ENCODE results near the gene PTHLH.

Gene PTHLH

DNA sequence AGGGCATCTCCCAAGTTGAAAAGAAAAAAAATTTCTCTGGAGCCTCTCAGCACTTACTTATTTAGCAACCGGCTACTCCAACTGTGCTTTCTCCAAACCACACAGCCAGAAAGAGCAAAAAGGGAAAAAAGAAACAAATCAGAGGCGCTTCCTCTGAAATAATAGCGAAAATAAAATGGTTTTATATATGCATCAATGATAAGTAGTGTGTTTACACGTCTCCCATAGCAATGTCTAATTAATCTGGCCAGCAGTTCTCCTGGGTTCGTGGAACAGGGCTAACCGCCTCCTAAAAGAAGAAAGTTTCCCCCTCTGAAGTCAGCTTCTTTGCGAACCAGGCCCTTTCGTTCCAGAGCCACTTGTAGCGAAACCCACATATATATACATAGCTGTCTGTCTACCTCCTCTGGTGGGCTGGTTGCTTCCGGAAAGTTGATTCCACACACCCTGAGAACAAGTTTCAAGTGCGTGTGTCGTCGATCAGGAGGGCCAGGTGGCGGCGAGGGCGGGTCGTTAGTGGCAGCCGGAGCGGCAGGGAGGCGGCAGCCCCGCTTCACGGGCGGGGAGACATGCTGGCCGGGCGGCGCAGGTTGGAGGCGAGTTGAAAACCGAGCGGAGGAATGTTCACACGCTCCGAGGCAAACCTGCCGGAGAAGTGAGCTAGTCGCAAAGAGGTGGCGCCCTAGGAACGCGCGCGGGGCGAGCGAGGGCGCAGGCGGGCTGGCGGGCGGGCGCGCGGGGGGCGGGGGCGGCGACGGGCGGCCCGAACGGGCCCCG lies 2.7 kb downstream of the PTHLH start:
- Histone ChIP-seq H4K20me1 (peaks cover 0 to 22% (median 6%) of the 10 kb centered on the region in 11 experiments; a peak in 12 of 22 replicates), H3K4me2 (peak overlapping the region; percentile 75 to 98 (median 87)), H3K9me3 (replicated peaks in 1 of 11) (peaks cover 11 to 26% (median 22%) of the 10 kb centered on the region in 11 experiments), H3K4me1 (peaks cover 9 to 16% (median 11%) of the 10 kb centered on the region in 10 experiments; a peak in 16 of 20 replicates), H3K27ac (no peak overlapping the region), H3K9ac (peak overlapping the region in 3 of 11 experiments; percentile 39 to 69 (median 50); a peak in 5 of 22 replicates), H3K27me3 (peaks cover 81 to 93% (median 85%) of the 10 kb centered on the region in 11 experiments), H3K36me3 (no peaks in the 10 kb centered on the region), H3K4me3 (peak overlapping the region; percentile 40 to 68 (median 58))
- no peak for TF ChIP-seq Cebpa-rat (IDR thresholded peaks at IDR 0.05)

DNA sequence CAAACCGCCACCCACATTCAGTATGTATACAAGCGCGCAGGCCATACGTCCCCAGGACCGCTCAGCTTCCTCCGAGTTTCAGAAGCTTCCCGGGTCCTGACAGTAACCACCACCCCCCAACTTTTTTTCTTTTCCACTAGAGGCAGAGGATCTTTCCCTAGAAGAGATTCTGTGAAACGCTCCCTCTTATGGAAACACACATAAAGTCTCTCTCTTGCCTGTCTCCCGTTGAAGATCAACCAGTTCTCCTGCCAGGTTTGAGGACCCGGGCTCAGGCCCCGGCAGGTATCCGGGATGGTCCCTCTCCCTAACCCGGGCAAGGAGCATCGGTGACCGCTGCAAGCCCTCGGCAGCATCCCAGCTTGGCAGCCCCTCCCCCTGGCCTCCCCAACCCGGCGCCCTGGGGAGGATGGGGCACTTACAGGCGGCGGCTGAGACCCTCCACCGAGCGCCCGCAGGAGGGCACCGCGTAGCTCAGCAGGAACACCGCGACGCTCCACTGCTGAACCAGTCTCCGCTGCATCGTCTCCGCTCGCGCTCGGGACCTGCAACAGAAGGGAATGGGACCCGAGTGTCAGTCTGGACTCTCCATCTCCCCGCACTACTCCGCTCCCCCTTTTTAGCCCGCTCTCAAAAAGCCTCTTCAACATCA lies 3.4 kb downstream of the PTHLH start:
- Histone ChIP-seq H3K27ac (no peak overlapping the region), H3K4me3 (peak overlapping the region; percentile 40 to 68 (median 58); a peak in 18 of 20 replicates), H3K36me3 (no peaks in the 10 kb centered on the region), H3K27me3 (peaks cover 74 to 86% (median 78%) of the 10 kb centered on the region in 11 experiments), H3K4me1 (peaks cover 9 to 16% (median 11%) of the 10 kb centered on the region in 10 experiments; a peak in 16 of 20 replicates), H3K9ac (no peak overlapping the region), H3K4me2 (peak overlapping the region; percentile 75 to 98 (median 87)), H3K9me3 (replicated peaks in 1 of 11) (peaks cover 4 to 19% (median 15%) of the 10 kb centered on the region in 11 experiments; a peak in 18 of 22 replicates), H4K20me1 (peaks cover 0 to 22% (median 6%) of the 10 kb centered on the region in 11 experiments; a peak in 12 of 22 replicates)
- TF ChIP-seq Cebpa-rat (IDR thresholded peaks at IDR 0.05), result no peak

DNA sequence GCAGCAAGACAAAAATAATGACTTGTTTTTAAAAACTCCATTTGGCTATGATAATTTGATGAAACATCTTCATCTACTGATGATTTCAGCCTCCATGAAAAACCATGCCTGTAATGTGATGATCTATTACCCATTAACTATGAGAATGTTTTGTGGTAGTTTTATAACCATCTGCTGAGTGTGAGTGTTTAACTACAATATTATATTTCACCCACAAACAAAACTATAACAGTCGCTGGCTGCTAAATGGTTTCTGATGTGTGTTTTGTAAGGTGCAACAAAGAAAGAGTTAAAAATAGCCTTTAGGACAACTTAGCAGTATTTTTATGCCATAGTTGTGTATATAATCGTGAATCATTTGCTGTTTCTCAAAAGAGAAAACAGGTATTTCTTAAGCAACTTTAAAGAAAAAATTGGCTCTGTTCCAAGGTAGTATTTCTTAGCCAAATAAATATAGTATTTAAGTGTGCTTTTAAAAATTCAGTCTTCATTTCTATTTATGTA lies 4.9 kb downstream of the PTHLH start:
- Histone ChIP-seq H3K36me3 (no peaks in the 10 kb centered on the region), H3K4me3 (no peak overlapping the region), H3K9me3 (replicated peaks in 1 of 11) (peaks cover 4 to 17% (median 13%) of the 10 kb centered on the region in 11 experiments; a peak in 18 of 22 replicates), H3K27me3 (peaks cover 60 to 72% (median 65%) of the 10 kb centered on the region in 11 experiments), H3K4me2 (no peak overlapping the region), H3K9ac (no peak overlapping the region), H3K4me1 (peaks cover 9 to 16% (median 11%) of the 10 kb centered on the region in 10 experiments; a peak in 16 of 20 replicates), H4K20me1 (peaks cover 0 to 22% (median 6%) of the 10 kb centered on the region in 11 experiments; a peak in 11 of 22 replicates), H3K27ac (no peak overlapping the region)
- TF ChIP-seq Cebpa-rat (IDR thresholded peaks at IDR 0.05), result no peak

DNA sequence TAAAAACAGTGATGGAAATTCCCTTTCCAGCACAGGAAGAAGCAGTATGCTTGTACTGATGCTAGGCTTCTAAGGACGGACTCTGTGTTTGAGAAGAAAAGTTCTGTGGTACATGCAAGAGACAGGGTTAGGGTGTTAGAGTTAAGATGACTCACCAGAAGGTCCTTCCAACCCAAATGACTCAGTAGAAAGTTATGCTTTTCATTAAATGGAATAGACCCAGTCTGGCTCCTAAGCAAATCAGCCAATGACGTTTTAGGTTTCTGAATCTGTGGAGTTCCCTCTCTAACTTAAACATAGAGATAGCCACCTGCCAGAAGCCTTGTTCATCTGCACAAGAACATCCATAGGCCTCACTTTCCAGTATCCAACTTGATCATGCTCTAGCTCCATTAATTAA lies 5.7 kb downstream of the PTHLH start:
- peaks cover 0 to 22% (median 6%) of the 10 kb centered on the region in 11 experiments; a peak in 11 of 22 replicates for H4K20me1 ChIP-seq
- H3K36me3 ChIP-seq, result no peaks in the 10 kb centered on the region
- no peak for TF ChIP-seq Cebpa-rat (IDR thresholded peaks at IDR 0.05)
- H3K27me3 ChIP-seq, result peaks cover 53 to 64% (median 57%) of the 10 kb centered on the region in 11 experiments
- H3K4me2 ChIP-seq, result no peak overlapping the region
- peaks cover 9 to 16% (median 11%) of the 10 kb centered on the region in 10 experiments; a peak in 16 of 20 replicates for H3K4me1 ChIP-seq
- H3K27ac ChIP-seq, result no peak overlapping the region
- H3K9me3 ChIP-seq (replicated peaks in 1 of 11), result peaks cover 4 to 17% (median 13%) of the 10 kb centered on the region in 11 experiments; a peak in 18 of 22 replicates
- H3K4me3 ChIP-seq, result no peak overlapping the region
- no peak overlapping the region for H3K9ac ChIP-seq

DNA sequence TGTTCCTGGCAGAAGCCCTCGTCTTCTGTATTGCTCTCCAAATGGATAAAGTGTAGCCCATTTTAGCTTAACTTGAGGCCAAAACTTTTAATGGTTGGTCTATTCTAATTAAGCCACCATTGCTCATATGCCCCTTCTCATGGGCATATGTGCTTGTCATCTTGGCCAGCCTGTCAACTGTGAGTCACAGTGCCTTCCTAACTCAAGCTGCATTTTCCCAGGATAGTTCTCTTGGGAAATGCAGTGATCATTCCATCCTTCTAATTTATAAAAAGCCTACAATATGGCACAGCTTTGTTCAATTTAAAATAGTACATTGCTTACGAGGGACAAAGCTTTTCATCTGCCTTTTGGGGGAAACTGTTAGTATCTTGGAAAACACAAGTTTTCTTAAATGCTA lies 6.6 kb downstream of the PTHLH start:
- Histone ChIP-seq H3K27ac (no peak overlapping the region), H3K27me3 (peaks cover 44 to 55% (median 48%) of the 10 kb centered on the region in 11 experiments), H3K9ac (no peak overlapping the region), H3K4me1 (peaks cover 9 to 16% (median 11%) of the 10 kb centered on the region in 10 experiments; a peak in 16 of 20 replicates), H3K9me3 (replicated peaks in 1 of 11) (peaks cover 4 to 14% (median 8%) of the 10 kb centered on the region in 11 experiments; a peak in 18 of 22 replicates), H3K36me3 (no peaks in the 10 kb centered on the region), H3K4me3 (no peak overlapping the region), H4K20me1 (peaks cover 0 to 14% (median 6%) of the 10 kb centered on the region in 11 experiments; a peak in 11 of 22 replicates), H3K4me2 (no peak overlapping the region)
- no peak for TF ChIP-seq Cebpa-rat (IDR thresholded peaks at IDR 0.05)

DNA sequence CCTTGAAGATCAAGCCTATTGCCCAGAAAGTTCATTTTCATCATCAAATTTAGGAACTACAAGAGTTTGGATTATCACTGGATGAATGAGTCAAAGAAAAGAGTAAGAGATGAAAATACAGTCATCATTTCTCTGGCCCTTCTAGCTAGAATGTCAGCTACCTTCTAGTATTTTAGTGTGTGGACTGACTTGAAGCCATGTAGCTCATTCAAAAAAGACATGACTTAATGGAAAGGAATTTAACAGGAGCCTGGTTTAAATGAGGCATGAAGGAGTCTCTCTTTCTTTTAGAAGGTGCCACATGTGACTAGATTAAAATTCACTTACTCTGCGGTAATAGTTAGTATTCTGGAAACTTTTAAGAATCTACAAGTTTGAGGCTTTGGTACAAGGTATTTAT lies 7.1 kb downstream of the PTHLH start:
- no peak overlapping the region for H3K4me2 ChIP-seq
- H3K4me3 ChIP-seq, result no peak overlapping the region
- no peak for TF ChIP-seq Cebpa-rat (IDR thresholded peaks at IDR 0.05)
- no peak overlapping the region for H3K9ac ChIP-seq
- H4K20me1 ChIP-seq, result peaks cover 0 to 10% (median 2%) of the 10 kb centered on the region in 11 experiments; a peak in 11 of 22 replicates
- no peak overlapping the region for H3K27ac ChIP-seq
- peaks cover 9 to 15% (median 11%) of the 10 kb centered on the region in 10 experiments; a peak in 16 of 20 replicates for H3K4me1 ChIP-seq
- H3K9me3 ChIP-seq (replicated peaks in 1 of 11), result peaks cover 1 to 9% (median 3%) of the 10 kb centered on the region in 11 experiments; a peak in 18 of 22 replicates
- no peaks in the 10 kb centered on the region for H3K36me3 ChIP-seq
- H3K27me3 ChIP-seq, result peaks cover 38 to 50% (median 43%) of the 10 kb centered on the region in 11 experiments

DNA sequence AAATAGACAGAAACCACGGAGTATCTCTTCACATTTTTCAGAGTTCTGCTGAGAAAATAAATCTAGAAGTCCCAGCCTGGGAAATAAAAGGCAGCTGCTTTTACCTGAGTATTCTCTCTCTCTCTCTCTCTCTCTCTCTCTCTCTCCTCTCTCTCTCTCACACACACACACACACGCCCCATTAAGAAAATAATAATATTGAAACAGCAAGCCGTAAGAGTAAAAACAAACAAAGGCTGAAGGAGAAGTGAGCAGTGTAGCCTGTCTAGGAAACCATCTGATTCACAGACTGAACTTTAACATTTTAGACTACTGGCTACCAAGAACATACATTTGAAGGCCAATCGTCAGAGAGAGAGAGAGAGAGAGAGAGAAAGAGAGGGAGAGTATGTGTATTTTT lies 8.4 kb downstream of the PTHLH start:
- H3K9me3 ChIP-seq (replicated peaks in 1 of 11), result 0 out of 22 replicates have a peak, but pooled peaks cover 0 to 4% (median 0%) of the 10 kb centered on the region in 11 experiments
- H3K27me3 ChIP-seq, result peaks cover 26 to 37% (median 30%) of the 10 kb centered on the region in 11 experiments
- H3K27ac ChIP-seq, result no peak overlapping the region
- H3K36me3 ChIP-seq, result no peaks in the 10 kb centered on the region
- H3K4me1 ChIP-seq, result peaks cover under 1 to 4% (median 2%) of the 10 kb centered on the region in 10 experiments; a peak in 16 of 20 replicates
- H3K4me3 ChIP-seq, result no peak overlapping the region
- H3K4me2 ChIP-seq, result peak overlapping the region in 1 of 11 experiments; percentile 8; a peak in 1 of 22 replicates
- no peak overlapping the region for H3K9ac ChIP-seq
- H4K20me1 ChIP-seq, result peaks cover 0 to 4% (median 0%) of the 10 kb centered on the region in 11 experiments; a peak in 5 of 22 replicates
- TF ChIP-seq Cebpa-rat (IDR thresholded peaks at IDR 0.05), result no peak

DNA sequence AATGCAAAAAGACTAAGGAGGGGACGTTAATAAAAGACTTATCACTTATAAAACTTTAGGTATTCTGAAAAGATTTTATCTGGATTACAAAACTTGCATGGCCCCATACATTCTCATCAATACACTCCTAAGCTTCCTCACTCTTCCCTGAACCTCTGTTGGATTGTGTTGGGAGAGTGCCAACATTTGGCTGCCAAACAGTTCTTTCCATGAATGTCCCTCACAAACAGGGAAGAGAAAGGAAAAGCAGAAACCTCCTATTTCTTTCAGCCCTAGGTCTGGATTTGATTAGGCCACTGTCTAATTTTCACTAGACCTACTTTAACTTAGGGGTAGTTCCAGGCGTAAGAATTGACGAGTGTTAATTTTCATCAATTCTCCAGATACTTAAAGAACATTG lies 11.7 kb downstream of the PTHLH start:
- Histone ChIP-seq H3K4me2 (no peak overlapping the region), H4K20me1 (no peaks in the 10 kb centered on the region), H3K9me3 (replicated peaks in 1 of 11) (no peaks in the 10 kb centered on the region), H3K27me3 (peaks cover 0 to 5% (median 0%) of the 10 kb centered on the region in 11 experiments; a peak in 5 of 22 replicates), H3K36me3 (no peaks in the 10 kb centered on the region), H3K9ac (no peak overlapping the region), H3K4me1 (no peaks in the 10 kb centered on the region), H3K27ac (no peak overlapping the region), H3K4me3 (no peak overlapping the region)
- TF ChIP-seq Cebpa-rat (IDR thresholded peaks at IDR 0.05), result no peak
